Neural progenitor cell (in vitro differentiated cells): ENCODE data around the gene HS2ST1. TPM values are rescaled to one million over a fixed set of nuclear protein-coding genes. Genes with fewer than 3 reads are reported as not detected.

Source experiments
- DNase-seq: peaks from one replicate; pipeline ENCODE4 v3.0.0-alpha.2; 2016; ENCODE audit warnings: low spot score
- H2AFZ ChIP-seq: fragments of 200-600 bp; sonication (generic); replicated peaks from 2 replicates; pipeline ENCODE4 v1.6.1; 2016; ENCODE audit warnings: antibody characterized with exemption
- H3F3A ChIP-seq: fragments of 200-600 bp; sonication (generic); 2 replicates; pipeline ENCODE4 v1.6.1; 2016; ENCODE audit warnings: antibody characterized with exemption, low read depth
- H3K27ac ChIP-seq: fragments of 200-600 bp; sonication (generic); 2 replicates; pipeline ENCODE4 v1.5.1; 2016; ENCODE audit warnings: mild to moderate bottlenecking
- H3K27me3 ChIP-seq: fragments of 200-600 bp; sonication (generic); 2 replicates; pipeline ENCODE4 v1.6.1; 2016; ENCODE audit warnings: mild to moderate bottlenecking, moderate library complexity
- H3K36me3 ChIP-seq: fragments of 200-600 bp; sonication (generic); 2 replicates; pipeline ENCODE4 v1.5.1; 2016
- H3K4me1 ChIP-seq: fragments of 200-600 bp; sonication (generic); 2 replicates; pipeline ENCODE4 v1.6.1; 2016; ENCODE audit warnings: mixed run types
- H3K4me2 ChIP-seq: fragments of 200-600 bp; sonication (generic); 2 replicates; pipeline ENCODE4 v1.6.1; 2016
- H3K4me3 ChIP-seq: fragments of 200-600 bp; sonication (generic); 2 replicates; pipeline ENCODE4 v1.5.1; 2016
- H3K79me2 ChIP-seq: fragments of 200-600 bp; sonication (generic); 2 replicates; pipeline ENCODE4 v1.6.1; 2016; ENCODE audit warnings: low read depth
- H3K9ac ChIP-seq: fragments of 200-600 bp; sonication (generic); 2 replicates; pipeline ENCODE4 v1.6.1; 2016
- H3K9me3 ChIP-seq: fragments of 200-600 bp; sonication (generic); 2 replicates; pipeline ENCODE4 v1.5.1; 2016; ENCODE audit warnings: low read depth
- H4K20me1 ChIP-seq: fragments of 200-600 bp; sonication (generic); 2 replicates; pipeline ENCODE4 v1.6.1; 2016; ENCODE audit warnings: low read depth
- H3K27ac Mint-ChIP-seq: 3 replicates; pipeline ENCODE4 v1.8.0; 2021; ENCODE audit warnings: mixed read lengths
- H3K27me3 Mint-ChIP-seq: 2 replicates; pipeline ENCODE4 v1.8.0; 2022; ENCODE audit warnings: low read depth, mild to moderate bottlenecking, inconsistent platforms, moderate library complexity, mixed read lengths; ENCODE audit not compliant: insufficient read depth
- H3K36me3 Mint-ChIP-seq: 3 replicates; pipeline ENCODE4 v1.8.0; 2021; ENCODE audit warnings: mixed read lengths
- H3K4me1 Mint-ChIP-seq: 3 replicates; pipeline ENCODE4 v1.8.0; 2021; ENCODE audit warnings: mixed read lengths
- H3K4me3 Mint-ChIP-seq: 3 replicates; pipeline ENCODE4 v1.8.0; 2021; ENCODE audit warnings: mild to moderate bottlenecking, moderate library complexity, mixed read lengths
- H3K9me3 Mint-ChIP-seq: 3 replicates; pipeline ENCODE4 v1.8.0; 2020; ENCODE audit warnings: mixed read lengths
- CTCF ChIP-seq: fragments of 200-600 bp; sonication (generic); IDR thresholded peaks from 2 replicates; pipeline ENCODE4 v1.5.1; 2017; ENCODE audit warnings: antibody characterized with exemption, mild to moderate bottlenecking
- EZH2 ChIP-seq: fragments of 200-600 bp; sonication (generic); IDR thresholded peaks from 2 replicates; pipeline ENCODE4 v1.6.1; 2017; ENCODE audit warnings: antibody characterized with exemption, mild to moderate bottlenecking, moderate library complexity
- EZH2phosphoT487 ChIP-seq: fragments of 200-600 bp; sonication (generic); IDR thresholded peaks from 2 replicates; pipeline ENCODE4 v1.6.1; 2017; ENCODE audit warnings: antibody characterized with exemption
- total RNA-seq: library from RNA; depleted of rRNA; stranded (reverse); fragments of >200 nt; gene quantifications from 2 replicates; pipeline ENCODE4 v1.2.3, GENCODE V29; 2015; ENCODE audit warnings: low replicate concordance

HS2ST1 gene
- total RNA-seq, 1 donor from 2014 or later: 33.2 TPM

DNA sequence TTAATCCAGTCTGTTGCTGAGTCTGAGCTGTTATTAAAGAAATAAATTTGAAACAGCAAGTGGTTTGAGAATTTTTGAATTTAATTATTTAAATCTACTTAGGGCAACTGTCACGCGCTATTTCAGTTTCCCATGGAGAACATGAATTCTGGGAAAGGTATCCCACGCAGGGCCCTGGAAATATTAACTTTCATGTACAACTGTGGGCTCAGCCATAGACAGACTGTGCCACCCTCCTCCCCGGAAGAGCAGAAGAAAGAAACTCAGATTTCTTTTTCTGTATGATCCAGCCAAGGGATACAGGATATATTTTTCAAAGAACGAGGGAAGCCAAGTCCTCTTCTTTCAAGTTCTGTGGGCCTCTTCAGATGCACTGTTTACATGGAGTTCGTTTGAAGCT is 241.7 kb downstream of the HS2ST1 start:
- H3K9ac ChIP-seq: no peak overlapping the region
- Mint-ChIP-seq H3K4me3 (no peak overlapping the region), H3K27me3 (no peaks in the 10 kb centered on the region), H3K27ac (no peak overlapping the region), H3K4me1 (peaks cover 42% of the 10 kb centered on the region), H3K9me3 (no peaks in the 10 kb centered on the region), H3K36me3 (no peaks in the 10 kb centered on the region)
- H2AFZ ChIP-seq: no peak overlapping the region
- H3K36me3 ChIP-seq: no peaks in the 10 kb centered on the region
- no peak for DNase-seq
- no peak overlapping the region for H3K27ac ChIP-seq
- no peak overlapping the region for H3K4me2 ChIP-seq
- no peaks in the 10 kb centered on the region for H3K79me2 ChIP-seq
- peaks cover 26% of the 10 kb centered on the region for H3K4me1 ChIP-seq
- H3F3A ChIP-seq: peaks cover 6% of the 10 kb centered on the region
- no peak overlapping the region for H3K4me3 ChIP-seq
- H3K27me3 ChIP-seq: no peaks in the 10 kb centered on the region
- H3K9me3 ChIP-seq: no peaks in the 10 kb centered on the region
- H4K20me1 ChIP-seq: no peaks in the 10 kb centered on the region
- no peak for TF ChIP-seq CTCF
- no peak for TF ChIP-seq EZH2
- no peak for TF ChIP-seq EZH2phosphoT487

DNA sequence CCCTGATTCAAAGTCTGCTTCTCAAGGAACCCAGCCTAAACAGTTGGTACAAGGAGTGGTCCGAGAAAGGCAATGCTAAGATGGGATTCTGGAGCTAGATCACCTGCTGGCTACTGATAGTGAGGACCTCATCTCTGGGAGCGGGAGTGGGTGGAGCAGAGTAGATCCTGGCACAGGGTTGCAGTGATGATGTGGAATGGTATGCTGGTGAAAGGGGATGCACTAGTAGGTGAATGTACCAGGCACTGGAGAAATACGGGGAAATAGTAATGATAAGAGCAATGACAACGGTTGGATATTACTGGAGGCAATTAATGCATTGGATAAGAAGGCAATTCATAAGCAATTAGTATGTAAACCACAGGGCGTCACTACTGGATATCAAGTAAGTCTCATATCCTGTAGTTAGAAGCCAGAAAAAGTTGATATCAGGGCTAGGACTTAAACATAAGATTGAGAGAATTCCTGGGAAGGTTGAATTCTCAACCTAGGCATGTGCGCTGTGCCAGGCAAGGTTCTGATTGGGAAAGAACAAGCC is 245.0 kb downstream of the HS2ST1 start:
- Mint-ChIP-seq H3K4me1 (peaks cover 17% of the 10 kb centered on the region), H3K27me3 (no peaks in the 10 kb centered on the region), H3K36me3 (no peaks in the 10 kb centered on the region), H3K9me3 (no peaks in the 10 kb centered on the region), H3K4me3 (no peak overlapping the region), H3K27ac (no peak overlapping the region)
- H3K36me3 ChIP-seq: no peaks in the 10 kb centered on the region
- H3K79me2 ChIP-seq: no peaks in the 10 kb centered on the region
- no peaks in the 10 kb centered on the region for H3F3A ChIP-seq
- H4K20me1 ChIP-seq: no peaks in the 10 kb centered on the region
- no peaks in the 10 kb centered on the region for H3K27me3 ChIP-seq
- H3K27ac ChIP-seq: no peak overlapping the region
- no peaks in the 10 kb centered on the region for H3K9me3 ChIP-seq
- no peak overlapping the region for H2AFZ ChIP-seq
- no peak overlapping the region for H3K4me3 ChIP-seq
- peaks cover 12% of the 10 kb centered on the region for H3K4me1 ChIP-seq
- no peak for DNase-seq
- no peak overlapping the region for H3K9ac ChIP-seq
- TF ChIP-seq EZH2 (no peak), EZH2phosphoT487 (no peak), CTCF (no peak)
- no peak overlapping the region for H3K4me2 ChIP-seq

Other genes starting within 250 kb of the HS2ST1 start
- gene SH3GLB1, start 210.1 kb upstream of the HS2ST1 start, total RNA-seq: 21.5 and 28.5 TPM in 2 replicates
- gene SELENOF, start 509 bp upstream of the HS2ST1 start, total RNA-seq: 121 and 241 TPM in 2 replicates